Caki2 (cell line): ENCODE data around the gene PPP1R12B. TPM values are rescaled to one million over a fixed set of nuclear protein-coding genes. Genes with fewer than 3 reads are reported as not detected.
"Not testable (repeated sequence)": the region's sequence is repeated elsewhere in the genome, so short reads cannot be mapped to it uniquely, and the experiment has no call there.

Source experiments
- DNase-seq: peaks from one replicate; pipeline ENCODE4 v3.0.0-alpha.2; 2015; ENCODE audit warnings: low read depth
- in situ Hi-C: cut with HindIII; loops from 2 replicates; pipeline ENCODE4 v1.10.0; 2016; ENCODE audit warnings: low sequenced_read_pairs, low pct_unique_long_range_greater_than_20kb, mixed read lengths
- total RNA-seq: library from RNA; depleted of rRNA; stranded (reverse); fragments of >200 nt; shearing (Covaris generic); gene quantifications from 2 replicates; pipeline ENCODE4 v1.2.3, GENCODE V29; 2014; ENCODE audit warnings: low replicate concordance

PPP1R12B gene
- total RNA-seq, 1 experiment from 2014 or later, result 14.8 TPM

DNA sequence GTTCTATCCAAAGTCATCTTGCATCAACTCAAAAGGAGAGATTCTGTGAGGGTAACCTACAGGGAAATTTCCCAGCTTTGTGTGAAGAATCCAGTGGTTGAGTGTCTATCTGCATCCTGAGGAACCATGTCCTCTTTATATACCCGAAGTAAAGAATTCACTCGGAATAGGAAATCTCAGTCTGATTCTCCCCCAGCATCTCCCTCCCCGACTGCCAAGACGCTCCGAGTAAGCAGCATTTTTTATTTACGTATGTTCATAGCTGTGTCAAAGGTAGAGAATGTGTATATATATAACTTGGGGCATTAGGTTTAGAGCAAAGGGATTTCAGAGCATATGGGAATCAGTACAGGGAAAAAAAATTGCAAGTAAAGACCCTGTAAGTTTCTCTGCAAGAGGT is 191.5 kb downstream of the PPP1R12B start:
- DNase-seq, result no peak
- in situ Hi-C loops, result no loop called here

DNA sequence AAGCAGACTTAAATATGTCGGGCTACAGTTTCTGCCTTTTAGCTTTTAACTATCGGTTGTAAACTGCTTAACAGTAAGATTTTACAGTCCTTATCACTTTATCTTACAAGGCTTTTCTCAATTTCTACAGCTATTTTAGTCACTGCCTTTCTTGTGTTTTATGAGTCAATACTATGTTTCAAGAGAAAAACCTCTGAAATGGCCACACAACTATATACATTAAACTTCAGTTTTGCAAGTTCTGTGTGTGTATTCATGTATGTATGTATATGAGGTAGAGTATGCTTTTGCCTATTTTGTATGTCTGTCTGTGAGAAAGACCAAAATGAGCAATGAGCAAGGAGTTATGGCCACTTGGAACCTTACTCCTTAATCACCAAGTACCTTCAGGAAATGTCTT is 191.9 kb downstream of the PPP1R12B start:
- no peak for DNase-seq
- in situ Hi-C loops, result no loop called here

- in situ Hi-C loops, result not testable (repeated sequence)
Measured at GRCh38 chr1:202540858-202541257, 192.4 kb downstream of the PPP1R12B start.

DNA sequence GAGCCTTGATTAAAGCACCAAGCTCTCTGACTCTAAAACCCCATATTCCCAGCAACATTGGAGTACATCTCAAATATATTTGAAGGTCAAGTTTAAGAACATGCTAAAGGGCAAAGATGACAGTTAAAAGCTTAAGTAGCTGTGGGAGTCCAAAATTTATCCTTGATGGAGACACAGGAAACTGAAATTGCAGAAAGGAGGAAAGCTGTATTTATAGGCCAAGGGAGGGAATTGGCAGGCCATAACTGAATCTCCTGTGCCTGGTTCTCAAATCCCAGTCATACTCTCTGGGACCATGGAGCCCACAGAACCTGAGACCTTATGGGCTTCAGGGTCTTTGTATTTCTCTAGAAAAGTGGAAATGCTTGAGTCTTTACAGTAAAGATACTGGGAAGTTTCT is 193.9 kb downstream of the PPP1R12B start:
- DNase-seq, in situ Hi-C loops: not testable (repeated sequence)

More at GRCh38 chr1:202540858-202541257, 192.4 kb downstream of the PPP1R12B start:
- not testable (repeated sequence) for DNase-seq

GRCh38 chr1:202543537-202543936 is 195.0 kb downstream of the PPP1R12B start:
- DNase-seq, in situ Hi-C loops: not testable (repeated sequence)

DNA sequence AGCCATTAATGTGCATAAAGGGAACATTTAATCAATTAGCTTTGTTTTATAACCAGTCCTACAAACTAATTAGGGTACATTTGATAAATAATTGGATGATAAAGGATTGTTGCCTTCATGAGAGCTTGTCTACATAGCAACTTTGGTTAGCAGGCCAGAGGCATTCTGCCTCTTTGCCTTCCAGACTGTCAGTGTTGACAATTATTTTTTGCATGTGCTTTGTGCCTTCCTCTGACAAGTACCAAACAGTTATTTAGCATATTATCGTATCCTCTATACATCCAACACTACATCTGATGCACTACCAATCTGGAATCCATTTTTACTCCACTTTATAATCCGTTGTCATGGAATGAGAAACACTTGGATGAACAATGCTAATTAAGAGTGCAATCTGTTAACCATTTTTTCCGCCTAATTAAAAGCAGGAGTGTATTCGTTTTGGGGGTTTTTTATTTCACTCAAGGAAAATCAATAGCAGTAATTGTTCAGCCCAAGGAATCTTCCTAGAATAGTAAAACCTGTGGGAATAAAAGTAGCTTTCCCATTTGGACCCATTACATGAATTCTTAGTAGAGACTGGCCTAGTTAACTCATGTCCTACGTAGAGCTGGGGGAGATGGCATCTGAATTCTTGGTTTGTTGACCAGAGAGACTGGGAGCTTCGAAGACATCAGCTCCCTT is 196.4 kb downstream of the PPP1R12B start:
- in situ Hi-C loops, result not testable (repeated sequence)

GRCh38 chr1:202545647-202546303 is 197.3 kb downstream of the PPP1R12B start:
- in situ Hi-C loops, DNase-seq: not testable (repeated sequence)

More for the DNA sequence above, 196.4 kb downstream of the PPP1R12B start:
- DNase-seq, result not testable (repeated sequence)

- DNase-seq, result not testable (repeated sequence)
Measured at GRCh38 chr1:202546377-202546776, 197.9 kb downstream of the PPP1R12B start.

DNA sequence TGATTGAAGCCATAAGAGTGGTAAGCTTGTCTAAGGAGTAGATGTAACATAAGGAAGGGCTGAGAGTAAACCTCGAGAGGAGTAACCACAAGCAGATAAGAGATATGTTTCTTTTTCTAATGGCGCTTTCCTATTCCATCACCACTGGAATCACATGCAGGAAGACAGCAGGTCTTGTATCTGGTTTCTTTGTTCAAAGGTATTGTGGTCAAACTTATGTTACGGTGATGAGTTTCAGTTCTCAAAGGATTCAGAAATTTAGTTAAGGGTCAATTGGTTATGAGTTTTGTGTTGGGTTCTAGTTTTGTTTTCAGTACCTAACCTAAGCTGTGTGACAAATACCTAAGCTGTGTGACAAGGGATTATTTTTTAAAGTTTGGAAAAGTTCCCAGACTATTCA is 198.3 kb downstream of the PPP1R12B start:
- in situ Hi-C loops, DNase-seq: not testable (repeated sequence)

More at GRCh38 chr1:202546377-202546776, 197.9 kb downstream of the PPP1R12B start:
- in situ Hi-C loops, result not testable (repeated sequence)

- DNase-seq, result no peak
- in situ Hi-C loops, result no loop called here
Measured at GRCh38 chr1:202547215-202547614, 198.7 kb downstream of the PPP1R12B start.

DNA sequence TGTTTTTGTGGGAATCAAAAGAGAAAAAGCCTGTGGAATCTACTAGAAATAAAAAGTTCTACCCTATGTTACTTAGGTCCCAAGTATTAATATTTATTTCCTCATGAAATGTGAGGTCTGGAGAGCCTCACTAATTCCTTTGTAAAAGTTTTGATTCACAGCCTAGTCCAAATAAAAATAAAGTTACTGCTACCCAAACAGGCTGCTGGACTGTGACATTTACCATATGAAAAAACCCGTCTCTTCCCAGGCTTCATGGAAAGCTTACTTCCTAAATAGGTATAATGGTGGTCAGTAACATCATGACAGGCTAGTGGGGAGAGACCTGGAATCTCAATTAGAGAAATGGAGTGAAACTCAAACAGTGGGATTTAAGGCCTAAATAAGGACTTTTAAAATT is 201.6 kb downstream of the PPP1R12B start:
- DNase-seq, in situ Hi-C loops: not testable (repeated sequence)

- in situ Hi-C loops, result no loop called here
- no peak for DNase-seq
Measured at GRCh38 chr1:202551683-202552082, 203.2 kb downstream of the PPP1R12B start.

DNA sequence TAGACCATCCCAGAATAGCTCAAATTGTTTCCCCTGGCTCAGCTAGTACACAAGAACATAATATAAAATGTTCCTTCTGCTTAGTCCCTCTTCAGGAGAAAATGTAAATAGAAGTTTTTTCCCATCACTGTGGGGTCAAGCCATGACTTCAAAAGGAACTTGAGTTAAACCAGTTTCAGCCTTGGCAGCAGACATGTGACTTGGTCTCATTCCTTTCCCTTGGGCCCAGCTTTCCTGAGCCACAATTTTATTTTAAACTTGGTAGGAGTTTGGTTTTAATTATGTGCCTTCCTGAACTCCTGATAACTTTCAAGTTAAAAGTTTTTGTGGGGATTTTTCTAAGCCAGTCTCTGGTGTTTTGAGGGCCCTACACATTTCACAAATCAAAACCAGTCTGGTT is 204.1 kb downstream of the PPP1R12B start:
- DNase-seq, in situ Hi-C loops: not testable (repeated sequence)

DNA sequence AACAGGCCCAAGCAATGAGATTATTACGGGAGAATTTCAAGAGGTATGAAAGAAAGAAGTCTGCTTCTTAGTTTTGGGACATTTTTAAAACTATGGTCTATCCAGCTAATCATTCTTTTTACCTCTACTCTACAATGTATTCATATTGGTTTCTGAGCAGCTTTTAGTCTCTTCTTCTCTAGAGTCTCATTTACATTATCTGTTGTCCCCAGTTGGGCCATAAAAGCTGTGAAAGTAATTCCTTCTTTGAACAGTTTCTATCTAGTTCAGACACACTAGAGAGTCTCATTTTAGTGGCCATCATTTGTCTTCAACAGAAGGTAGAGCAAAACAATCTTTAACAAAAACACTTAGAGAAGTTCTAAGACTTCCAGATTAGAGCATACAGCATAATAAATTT is 204.6 kb downstream of the PPP1R12B start:
- in situ Hi-C loops, DNase-seq: not testable (repeated sequence)

GRCh38 chr1:202553560-202554038 is 205.1 kb downstream of the PPP1R12B start:
- DNase-seq, result no peak
- in situ Hi-C loops, result no loop called here

GRCh38 chr1:202554619-202555018 is 206.1 kb downstream of the PPP1R12B start:
- DNase-seq, in situ Hi-C loops: not testable (repeated sequence)

- in situ Hi-C loops, result not testable (repeated sequence)
Measured at GRCh38 chr1:202556037-202556436, 207.5 kb downstream of the PPP1R12B start.

GRCh38 chr1:202557662-202558061 is 209.2 kb downstream of the PPP1R12B start:
- DNase-seq, in situ Hi-C loops: not testable (repeated sequence)

More at GRCh38 chr1:202556037-202556436, 207.5 kb downstream of the PPP1R12B start:
- not testable (repeated sequence) for DNase-seq

DNA sequence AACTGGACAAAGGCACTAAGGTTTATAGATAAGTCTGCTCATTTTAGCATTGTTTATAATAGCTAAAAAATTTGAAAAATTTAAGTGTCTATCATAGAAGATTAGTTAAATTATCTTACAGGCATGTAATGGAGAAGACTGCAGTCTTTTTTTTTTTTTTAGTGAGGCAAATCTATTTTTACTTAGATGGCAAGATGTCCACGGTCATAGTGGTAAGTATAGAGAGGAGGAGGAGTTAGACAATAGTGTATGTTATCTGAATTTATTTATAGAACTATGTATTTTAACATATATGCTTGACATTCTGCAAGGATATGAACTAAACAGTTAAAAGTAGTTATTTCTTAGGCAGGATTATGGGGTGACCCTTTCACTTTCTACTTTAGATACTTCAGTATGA is 212.7 kb downstream of the PPP1R12B start:
- in situ Hi-C loops, result no loop called here
- DNase-seq, result no peak
